Measurements from ENCODE around the gene CDC42BPB. TPM values are rescaled to one million over a fixed set of nuclear protein-coding genes. Genes with fewer than 3 reads are reported as not detected.

The CDC42BPB gene
- total RNA-seq, 2 experiments from 2014 or later, result 0.81 to 1.1 TPM

DNA sequence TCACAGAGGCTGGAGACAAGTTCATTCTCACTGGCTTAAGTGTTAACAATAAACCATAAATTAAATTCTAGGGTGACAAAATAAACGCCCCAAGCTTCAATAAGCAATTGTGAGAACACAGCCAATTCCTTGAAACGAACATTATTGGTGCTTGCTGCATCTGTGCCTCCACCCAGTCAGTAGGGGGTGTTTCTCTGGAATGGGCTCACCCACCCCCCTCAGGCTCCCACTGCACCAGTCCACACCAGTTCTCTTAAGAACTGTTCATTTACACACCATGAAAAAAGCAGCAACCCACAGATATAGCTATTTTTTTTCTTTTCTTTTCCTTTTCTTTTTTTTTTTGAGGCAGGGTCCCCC, 34.7 kb downstream of the CDC42BPB start:
- no peak overlapping the region for H3K27ac Mint-ChIP-seq

DNA sequence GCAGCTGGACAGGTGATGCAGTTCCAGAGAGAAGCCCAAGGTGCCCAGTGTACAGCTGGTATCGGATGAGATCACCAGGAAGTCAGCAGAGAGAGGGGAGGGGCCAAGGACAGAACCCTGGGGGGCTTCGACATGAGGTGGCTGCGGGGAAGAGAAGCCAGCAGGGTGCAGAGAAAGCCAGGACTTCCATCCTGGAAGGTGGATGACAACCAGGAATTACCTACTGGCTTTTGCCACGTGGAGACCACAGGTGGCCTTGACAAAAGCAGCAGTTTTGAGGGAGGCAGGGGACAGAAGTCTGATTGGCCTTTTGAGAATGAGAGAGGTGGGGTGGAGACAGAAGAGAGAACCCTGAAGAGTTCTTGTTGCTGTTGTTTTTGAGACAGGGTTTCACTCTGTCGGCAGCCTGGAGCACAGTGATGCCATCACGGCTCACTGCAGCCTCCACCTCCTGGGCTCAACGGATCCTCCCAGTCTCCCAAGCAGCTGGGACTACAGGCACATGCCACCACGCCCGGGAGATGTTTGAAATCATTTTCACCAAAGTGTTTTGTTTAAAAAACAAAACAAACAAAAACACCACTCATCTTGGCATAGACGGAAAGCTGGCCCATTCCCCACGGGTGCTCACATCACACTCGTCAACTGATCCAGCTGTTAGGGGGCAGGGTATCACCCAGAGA, 35.2 kb downstream of the CDC42BPB start:
- Mint-ChIP-seq H3K9me3 (no peaks in the 10 kb centered on the region), H3K27me3 (peaks cover 6% of the 10 kb centered on the region), H3K4me3 (no peak overlapping the region), H3K27ac (no peak overlapping the region), H3K4me1 (no peaks in the 10 kb centered on the region), H3K36me3 (ENCODE audit: low read depth) (no peaks in the 10 kb centered on the region)
- ChIA-PET POLR2A (no interaction called here), CTCF (no interaction called here)
- DNase-seq, result no peak

More for the DNA sequence above, 34.7 kb downstream of the CDC42BPB start:
- no peaks in the 10 kb centered on the region for H3K4me1 Mint-ChIP-seq
- H3K4me3 Mint-ChIP-seq, result no peak overlapping the region
- ChIA-PET POLR2A (no interaction called here), CTCF (no interaction called here)
- H3K36me3 Mint-ChIP-seq (ENCODE audit: low read depth), result no peaks in the 10 kb centered on the region
- no peak for DNase-seq
- H3K27me3 Mint-ChIP-seq, result peaks cover 6% of the 10 kb centered on the region
- no peaks in the 10 kb centered on the region for H3K9me3 Mint-ChIP-seq

DNA sequence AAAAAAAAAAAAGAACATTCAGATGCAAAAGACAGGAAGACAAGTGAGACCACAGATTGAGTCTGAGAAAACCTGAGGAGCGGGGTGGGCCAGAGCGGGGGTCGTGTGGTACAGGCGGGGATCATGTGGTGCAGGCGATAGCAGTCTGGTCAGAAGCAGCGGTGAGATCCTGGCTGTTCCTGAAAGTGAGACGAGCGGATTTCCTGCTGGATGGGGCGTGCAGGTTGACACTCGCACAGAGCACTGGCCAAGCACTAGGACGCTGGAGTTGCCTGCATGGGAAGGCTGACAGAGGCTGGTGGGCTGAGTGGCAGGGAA, 35.7 kb downstream of the CDC42BPB start:
- Mint-ChIP-seq H3K4me3 (no peak overlapping the region), H3K4me1 (no peaks in the 10 kb centered on the region), H3K27ac (no peak overlapping the region), H3K9me3 (no peaks in the 10 kb centered on the region), H3K36me3 (ENCODE audit: low read depth) (no peaks in the 10 kb centered on the region), H3K27me3 (peaks cover 6% of the 10 kb centered on the region)
- DNase-seq, result no peak
- ChIA-PET POLR2A (no interaction called here), CTCF (no interaction called here)

DNA sequence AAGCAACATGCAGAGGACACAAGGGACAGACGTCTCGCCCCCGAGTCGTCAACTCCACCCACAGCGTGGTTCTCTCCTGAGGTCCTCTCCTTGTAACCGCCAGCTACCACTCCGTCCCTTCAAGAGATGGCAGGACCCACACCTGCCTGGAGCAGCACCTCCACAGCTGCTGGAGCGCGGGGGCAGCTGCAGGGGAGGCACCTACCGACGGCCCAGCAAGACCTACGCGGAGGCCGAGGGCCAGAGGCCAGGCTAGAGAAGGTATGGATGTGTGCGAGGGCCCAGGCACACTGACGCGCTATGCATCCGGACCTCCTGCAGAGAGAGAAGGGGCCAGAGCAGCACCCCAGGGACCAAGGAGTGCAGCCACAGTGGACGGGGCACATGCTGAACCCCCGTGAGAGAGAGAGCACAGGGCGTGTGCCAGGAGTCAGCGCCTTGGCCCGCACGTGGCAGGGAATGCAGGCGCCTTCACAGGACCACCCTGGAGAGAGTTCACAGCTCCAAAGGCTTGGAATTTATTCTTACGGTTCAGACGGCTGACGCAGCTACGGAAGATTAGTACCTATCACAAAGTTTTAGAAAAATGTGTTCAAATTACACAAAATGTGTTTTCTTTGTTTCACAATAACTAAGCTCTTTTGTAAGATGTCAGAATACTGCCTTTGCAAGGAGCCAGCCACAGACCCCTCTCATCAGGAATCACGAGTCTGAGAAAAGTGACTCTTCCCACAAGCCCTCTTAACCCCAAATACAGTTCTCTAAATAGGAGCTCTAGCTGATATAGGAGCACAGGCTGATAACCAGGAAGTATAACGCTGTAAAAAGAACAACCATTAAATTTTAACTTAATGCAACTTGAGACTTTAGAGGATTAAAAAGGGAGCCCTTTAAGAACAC, 36.8 kb downstream of the CDC42BPB start:
- POLR2A ChIA-PET, result no interaction called here
- CTCF ChIA-PET, result interaction anchor here (0.6 kb wide), 1 partner anchor 276 kb away, joined by 3 read pairs; no protein-coding TSS in a partner anchor
- H3K27ac Mint-ChIP-seq, result no peak overlapping the region
- peaks cover 6% of the 10 kb centered on the region for H3K27me3 Mint-ChIP-seq
- H3K4me1 Mint-ChIP-seq, result no peaks in the 10 kb centered on the region
- DNase-seq, result no peak
- no peaks in the 10 kb centered on the region for H3K36me3 Mint-ChIP-seq (ENCODE audit: low read depth)
- no peaks in the 10 kb centered on the region for H3K9me3 Mint-ChIP-seq
- no peak overlapping the region for H3K4me3 Mint-ChIP-seq

DNA sequence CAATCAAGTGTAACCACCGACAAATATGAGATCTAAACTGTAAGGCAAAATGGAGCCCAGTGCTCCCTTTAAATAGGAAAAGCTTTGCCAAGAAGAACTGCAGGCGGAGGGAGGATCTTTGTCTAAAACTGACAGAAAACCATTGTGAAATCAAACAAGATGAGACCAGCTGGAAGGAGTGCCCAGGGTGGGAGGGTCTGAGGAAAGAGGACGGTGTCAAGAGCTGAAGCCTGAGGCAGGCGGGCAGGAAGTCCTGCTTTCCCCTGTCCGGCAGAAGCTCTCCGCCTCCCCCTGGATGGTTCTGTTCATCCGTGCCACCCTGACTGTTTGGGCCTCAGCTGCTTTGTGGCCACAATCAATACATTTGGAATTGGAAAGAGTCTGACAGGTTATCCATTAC, 37.5 kb downstream of the CDC42BPB start:
- POLR2A ChIA-PET, result no interaction called here

DNA sequence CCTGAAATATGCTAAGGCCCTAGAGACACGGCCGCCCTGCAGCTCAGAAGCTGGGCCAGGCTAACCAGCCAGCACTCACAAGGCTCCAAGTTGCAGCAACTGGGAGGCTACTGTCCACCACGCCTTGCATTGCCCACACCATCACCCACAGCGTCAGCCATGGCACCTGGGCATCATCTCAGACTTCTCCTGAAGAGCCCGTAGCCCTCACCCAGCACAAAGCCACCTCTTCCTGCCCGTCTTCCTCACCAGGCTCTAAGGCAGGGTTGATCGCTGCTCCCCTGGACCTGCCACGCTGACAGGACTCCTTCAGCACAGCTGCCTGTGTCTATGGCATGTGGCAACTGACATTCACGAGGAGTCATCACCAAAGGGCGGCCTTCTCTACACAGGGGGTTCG, 38.1 kb downstream of the CDC42BPB start:
- Mint-ChIP-seq H3K4me1 (peaks cover 8% of the 10 kb centered on the region), H3K27ac (no peak overlapping the region), H3K4me3 (no peak overlapping the region), H3K9me3 (no peaks in the 10 kb centered on the region), H3K27me3 (peaks cover 6% of the 10 kb centered on the region), H3K36me3 (ENCODE audit: low read depth) (no peaks in the 10 kb centered on the region)
- POLR2A ChIA-PET, result no interaction called here
- CTCF ChIA-PET, result no interaction called here
- no peak for DNase-seq

More for the DNA sequence above, 37.5 kb downstream of the CDC42BPB start:
- CTCF ChIA-PET, result no interaction called here
- Mint-ChIP-seq H3K36me3 (ENCODE audit: low read depth) (no peaks in the 10 kb centered on the region), H3K9me3 (no peaks in the 10 kb centered on the region), H3K4me1 (peaks cover 2% of the 10 kb centered on the region), H3K4me3 (no peak overlapping the region), H3K27ac (no peak overlapping the region), H3K27me3 (peaks cover 6% of the 10 kb centered on the region)
- DNase-seq, result no peak

DNA sequence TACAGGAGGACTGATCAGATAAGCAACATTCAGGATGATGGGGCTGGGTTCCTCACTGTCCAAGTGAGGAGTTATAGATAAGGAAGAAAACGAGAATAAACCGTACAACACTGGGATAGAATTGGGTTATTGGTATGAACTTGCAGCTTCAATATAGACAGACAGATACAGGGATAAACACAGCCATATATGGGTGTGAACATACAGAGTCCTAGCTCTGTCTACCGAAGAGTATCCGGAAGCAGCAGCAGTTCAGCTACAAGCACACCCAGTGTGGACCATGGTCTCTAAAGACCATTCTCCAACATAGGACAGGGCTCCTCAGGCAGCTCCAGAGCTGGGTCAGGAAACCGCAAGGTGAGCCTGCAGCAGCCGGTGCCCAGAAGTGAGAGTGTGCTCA, 40.8 kb downstream of the CDC42BPB start:
- Mint-ChIP-seq H3K9me3 (no peaks in the 10 kb centered on the region), H3K27me3 (no peaks in the 10 kb centered on the region), H3K27ac (no peak overlapping the region), H3K4me1 (peaks cover 8% of the 10 kb centered on the region), H3K36me3 (ENCODE audit: low read depth) (no peaks in the 10 kb centered on the region), H3K4me3 (no peak overlapping the region)
- CTCF ChIA-PET, result no interaction called here
- no peak for DNase-seq
- POLR2A ChIA-PET, result no interaction called here

DNA sequence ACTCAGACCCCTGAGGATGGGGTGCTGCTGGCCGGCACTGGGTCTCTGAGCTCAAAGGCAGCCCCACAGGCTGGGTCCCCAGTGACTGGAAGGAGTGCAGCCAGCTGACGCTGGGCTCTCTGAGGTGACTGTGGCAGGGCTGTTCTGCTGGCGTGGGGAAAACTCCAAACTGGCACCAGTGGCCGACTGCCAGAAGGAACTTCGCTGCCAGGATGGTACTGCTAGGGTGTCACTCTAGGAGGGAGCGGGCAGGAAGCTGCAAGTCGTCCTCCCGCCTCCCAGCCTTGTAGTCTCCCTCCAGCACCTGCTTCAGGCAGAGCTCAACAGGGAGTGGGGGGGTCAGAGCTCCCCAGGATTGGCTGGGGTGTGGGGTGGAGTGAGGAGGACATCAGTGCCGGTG, 41.3 kb downstream of the CDC42BPB start:
- POLR2A ChIA-PET, result no interaction called here
- H3K36me3 Mint-ChIP-seq (ENCODE audit: low read depth), result no peaks in the 10 kb centered on the region
- CTCF ChIA-PET, result interaction anchor here (0.8 kb wide), 1 partner anchor 32 kb away, joined by 4 read pairs; no protein-coding TSS in a partner anchor
- DNase-seq, result no peak
- H3K4me3 Mint-ChIP-seq, result no peak overlapping the region
- H3K27me3 Mint-ChIP-seq, result no peaks in the 10 kb centered on the region
- no peaks in the 10 kb centered on the region for H3K9me3 Mint-ChIP-seq
- H3K4me1 Mint-ChIP-seq, result peaks cover 8% of the 10 kb centered on the region
- H3K27ac Mint-ChIP-seq, result no peak overlapping the region

DNA sequence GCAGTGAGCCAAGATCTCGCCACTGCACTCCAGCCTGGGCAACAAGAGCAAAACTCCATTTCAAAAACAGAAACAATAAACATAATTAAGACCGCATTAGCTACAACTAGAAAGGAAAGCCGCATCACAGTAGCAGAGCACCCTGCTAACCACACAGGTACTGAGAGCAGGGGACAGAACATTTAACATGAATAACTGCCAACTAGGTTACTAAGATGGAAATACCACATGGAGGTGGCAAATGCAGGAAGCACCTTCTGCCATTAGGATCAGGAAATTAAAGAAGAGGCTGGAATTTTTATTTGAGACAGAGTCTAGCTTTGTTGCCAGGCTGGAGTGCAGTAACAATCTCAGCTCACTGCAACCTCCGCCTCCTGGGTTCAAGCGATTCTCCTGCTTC, 41.9 kb downstream of the CDC42BPB start:
- H3K27ac Mint-ChIP-seq, result no peak overlapping the region
- CTCF ChIA-PET, result interaction anchor here (0.8 kb wide), 1 partner anchor 33 kb away, joined by 4 read pairs; no protein-coding TSS in a partner anchor
- no peaks in the 10 kb centered on the region for H3K36me3 Mint-ChIP-seq (ENCODE audit: low read depth)
- H3K4me1 Mint-ChIP-seq, result peaks cover 8% of the 10 kb centered on the region
- H3K27me3 Mint-ChIP-seq, result no peaks in the 10 kb centered on the region
- H3K9me3 Mint-ChIP-seq, result no peaks in the 10 kb centered on the region
- POLR2A ChIA-PET, result no interaction called here
- no peak for DNase-seq
- no peak overlapping the region for H3K4me3 Mint-ChIP-seq

DNA sequence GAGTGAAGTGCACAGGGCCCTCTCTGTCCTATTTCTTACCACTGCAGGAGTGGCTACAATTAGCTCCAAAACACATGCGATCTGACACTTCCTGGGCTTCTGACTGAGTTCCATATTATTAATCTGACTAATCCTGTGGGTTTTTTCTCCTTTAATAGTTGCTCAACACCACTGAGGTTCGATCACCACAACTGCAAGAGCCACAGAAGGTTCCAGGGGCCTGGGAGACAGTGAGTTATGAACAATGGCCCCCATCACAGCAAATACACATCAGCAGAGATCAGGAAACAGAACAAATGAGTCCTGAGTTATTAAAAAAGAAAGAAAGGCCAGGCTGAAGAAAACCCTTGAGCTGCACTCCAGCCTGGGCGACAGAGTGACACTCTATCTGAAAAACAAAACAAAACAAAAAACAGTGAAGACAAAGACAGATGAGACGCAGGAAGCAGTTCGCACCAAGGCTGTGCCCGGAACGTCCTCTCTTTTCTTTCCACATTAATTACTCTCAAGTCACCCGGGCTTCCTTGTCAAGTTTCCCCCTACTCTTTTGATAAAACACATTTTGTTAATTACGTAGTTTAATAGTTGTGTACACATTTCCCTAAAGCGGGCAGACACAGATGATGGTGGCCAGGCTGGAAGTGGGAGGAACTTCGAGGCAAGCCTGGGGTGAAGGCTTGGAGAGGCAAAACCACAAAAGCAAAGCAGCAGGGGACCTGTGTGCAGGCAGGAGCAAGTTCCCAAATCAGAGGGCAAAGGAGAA, 42.7 kb downstream of the CDC42BPB start:
- no peak overlapping the region for H3K27ac Mint-ChIP-seq
- ChIA-PET CTCF (no interaction called here), POLR2A (no interaction called here)
- no peaks in the 10 kb centered on the region for H3K9me3 Mint-ChIP-seq
- no peaks in the 10 kb centered on the region for H3K27me3 Mint-ChIP-seq
- H3K4me1 Mint-ChIP-seq, result peaks cover 8% of the 10 kb centered on the region
- H3K36me3 Mint-ChIP-seq (ENCODE audit: low read depth), result no peaks in the 10 kb centered on the region
- H3K4me3 Mint-ChIP-seq, result no peak overlapping the region
- no peak for DNase-seq

DNA sequence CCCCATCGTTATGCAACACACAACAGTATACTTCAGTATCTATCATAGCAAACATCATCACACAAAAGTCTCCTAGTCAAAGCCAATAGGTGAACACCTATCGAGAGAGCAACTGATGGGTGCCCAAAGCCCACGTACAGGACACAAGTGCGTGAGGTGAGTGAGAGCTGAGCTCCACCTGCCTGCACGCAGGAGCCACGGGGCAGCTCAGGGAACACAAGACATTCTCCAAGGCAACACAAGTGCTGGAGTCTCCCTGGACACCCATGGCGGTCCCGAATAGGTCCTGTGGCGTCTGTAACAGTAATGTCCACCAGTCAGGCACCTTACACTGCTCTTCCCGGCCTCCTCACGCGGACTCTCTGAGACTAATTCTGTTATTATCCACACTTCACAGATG, 44.3 kb downstream of the CDC42BPB start:
- no peak overlapping the region for H3K4me3 Mint-ChIP-seq
- no peaks in the 10 kb centered on the region for H3K27me3 Mint-ChIP-seq
- no peaks in the 10 kb centered on the region for H3K9me3 Mint-ChIP-seq
- peaks cover 8% of the 10 kb centered on the region for H3K4me1 Mint-ChIP-seq
- CTCF ChIA-PET, result no interaction called here
- H3K36me3 Mint-ChIP-seq (ENCODE audit: low read depth), result no peaks in the 10 kb centered on the region
- H3K27ac Mint-ChIP-seq, result no peak overlapping the region
- POLR2A ChIA-PET, result no interaction called here
- no peak for DNase-seq

DNA sequence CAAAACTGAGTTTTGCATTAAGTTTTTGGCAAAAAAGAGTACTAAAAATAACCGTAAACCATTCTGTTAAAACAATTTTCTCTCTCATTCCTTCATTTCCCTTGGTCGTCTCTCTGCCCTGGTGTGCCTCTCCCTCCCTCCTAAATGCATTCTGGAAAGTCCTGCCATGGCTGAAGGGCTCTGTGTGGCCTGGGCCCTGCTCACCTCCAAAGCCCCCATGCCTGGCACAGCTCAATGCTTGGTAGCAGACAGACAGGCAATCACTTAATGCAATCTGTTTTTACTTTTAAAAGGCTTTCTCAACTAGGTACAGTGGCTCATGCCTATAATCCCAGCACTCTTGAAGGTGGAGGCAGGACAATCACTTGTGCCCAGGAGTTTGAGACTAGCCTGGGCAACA, 47.8 kb downstream of the CDC42BPB start:
- no peaks in the 10 kb centered on the region for H3K36me3 Mint-ChIP-seq (ENCODE audit: low read depth)
- DNase-seq, result no peak
- H3K27me3 Mint-ChIP-seq, result no peaks in the 10 kb centered on the region
- no peaks in the 10 kb centered on the region for H3K9me3 Mint-ChIP-seq
- CTCF ChIA-PET, result no interaction called here
- no peak overlapping the region for H3K27ac Mint-ChIP-seq
- no peak overlapping the region for H3K4me3 Mint-ChIP-seq
- H3K4me1 Mint-ChIP-seq, result peaks cover 3% of the 10 kb centered on the region
- POLR2A ChIA-PET, result no interaction called here

DNA sequence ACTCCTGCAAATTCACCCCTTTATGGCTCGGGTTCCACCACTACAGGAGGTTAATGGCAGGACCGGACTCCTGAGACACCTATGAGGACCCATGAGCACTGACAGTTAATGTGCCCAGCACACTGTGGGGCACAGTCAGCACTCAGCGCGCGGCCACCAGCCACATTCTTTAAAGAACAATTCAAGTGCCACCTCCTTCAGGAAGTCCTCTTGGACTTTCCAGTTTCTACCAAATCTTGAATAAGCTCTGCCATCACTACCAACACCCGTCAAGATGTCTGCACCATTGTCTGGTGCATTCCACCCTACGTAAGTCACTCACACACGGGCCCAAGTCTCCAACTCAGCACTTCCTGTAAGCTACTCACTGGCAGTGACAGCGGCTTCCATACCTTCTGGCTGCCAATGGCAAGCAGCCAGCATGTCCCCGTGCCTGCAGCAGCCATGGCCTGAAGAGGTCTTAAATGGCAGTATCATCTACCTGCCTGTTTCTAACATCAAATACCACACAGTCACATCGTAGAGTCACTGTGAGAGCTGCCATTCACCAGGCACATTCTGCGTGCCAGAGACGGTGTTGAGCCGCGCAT, 48.5 kb downstream of the CDC42BPB start:
- no peak overlapping the region for H3K4me3 Mint-ChIP-seq
- DNase-seq, result no peak
- ChIA-PET POLR2A (no interaction called here), CTCF (no interaction called here)
- no peaks in the 10 kb centered on the region for H3K27me3 Mint-ChIP-seq
- H3K9me3 Mint-ChIP-seq, result no peaks in the 10 kb centered on the region
- no peaks in the 10 kb centered on the region for H3K36me3 Mint-ChIP-seq (ENCODE audit: low read depth)
- no peak overlapping the region for H3K27ac Mint-ChIP-seq
- H3K4me1 Mint-ChIP-seq, result no peaks in the 10 kb centered on the region
